ENCODE measurements around the gene BCL2A1. TPM values are rescaled to one million over a fixed set of nuclear protein-coding genes. Genes with fewer than 3 reads are reported as not detected.
"Not testable (repeated sequence)": the region's sequence is repeated elsewhere in the genome, so short reads cannot be mapped to it uniquely, and the experiment has no call there.

Gene BCL2A1
- total RNA-seq, 4 donors from 2014 or later, result 0.97 to 12.6 (median 1.3) TPM; not detected in 1

GRCh38 chr15:79919090-79919748, 51.8 kb downstream of the BCL2A1 start:
- no peak overlapping the region for H3K27ac ChIP-seq
- TF ChIP-seq CTCF (IDR thresholded peaks at IDR 0.05) (no peak), POLR2A (IDR thresholded peaks at IDR 0.05) (no peak)
- H3K4me1 ChIP-seq, result no peaks in the 10 kb centered on the region
- DNase-seq, result no peak
- H3K9me3 ChIP-seq, result peaks cover 0 to 41% of the 10 kb centered on the region in 2 donors
- intact Hi-C loops (cut with DNase I; ENCODE audit: low total_unique reads), result no loop called here
- H3K4me3 ChIP-seq, result no peak overlapping the region
- H3K27me3 ChIP-seq, result no peaks in the 10 kb centered on the region
- no peaks in the 10 kb centered on the region for H3K36me3 ChIP-seq

GRCh38 chr15:79918278-79918677, 52.7 kb downstream of the BCL2A1 start:
- Histone ChIP-seq H3K4me1 (no peaks in the 10 kb centered on the region), H3K27ac (no peak overlapping the region), H3K9me3 (peaks cover 0 to 41% of the 10 kb centered on the region in 2 donors), H3K4me3 (no peak overlapping the region), H3K27me3 (no peaks in the 10 kb centered on the region), H3K36me3 (no peaks in the 10 kb centered on the region)
- intact Hi-C loops (cut with DNase I; ENCODE audit: low total_unique reads), result no loop called here
- TF ChIP-seq CTCF (IDR thresholded peaks at IDR 0.05) (no peak), POLR2A (IDR thresholded peaks at IDR 0.05) (no peak)
- no peak for DNase-seq

DNA sequence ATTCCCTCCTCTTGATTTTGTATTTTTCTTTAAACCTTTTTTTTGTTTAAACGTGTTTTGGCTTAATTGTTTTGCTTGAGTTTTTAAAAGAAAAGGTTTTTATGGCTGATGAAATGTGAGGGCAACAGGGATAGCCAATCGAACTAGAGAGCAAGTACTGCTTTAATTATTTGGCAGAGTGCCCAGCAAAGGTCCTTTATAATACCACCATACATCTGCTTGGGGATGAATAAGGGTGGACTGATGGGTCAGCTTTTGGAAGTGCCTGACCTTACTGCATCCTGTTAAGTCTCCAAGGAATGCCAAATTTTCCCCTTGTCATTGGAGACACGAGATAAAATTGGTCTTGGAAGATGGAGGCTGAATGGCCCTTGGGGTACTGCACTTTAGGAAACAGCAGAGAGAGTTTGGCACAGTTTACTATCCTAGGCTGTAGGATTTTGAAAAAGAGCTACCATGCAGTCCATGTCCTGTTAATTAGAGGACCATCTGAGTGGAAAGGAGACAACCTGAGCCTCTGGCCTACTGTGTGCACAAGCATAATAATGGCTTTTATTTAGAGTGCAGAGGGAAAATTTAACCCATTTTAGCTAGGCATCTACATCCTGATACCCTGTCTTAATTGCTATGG, 54.4 kb downstream of the BCL2A1 start:
- DNase-seq, result no peak
- H3K4me1 ChIP-seq, result no peaks in the 10 kb centered on the region
- H3K27me3 ChIP-seq, result no peaks in the 10 kb centered on the region
- H3K9me3 ChIP-seq, result peaks cover 0 to 41% of the 10 kb centered on the region in 2 donors
- intact Hi-C loops (cut with DNase I; ENCODE audit: low total_unique reads), result no loop called here
- no peaks in the 10 kb centered on the region for H3K36me3 ChIP-seq
- H3K4me3 ChIP-seq, result no peak overlapping the region
- H3K27ac ChIP-seq, result no peak overlapping the region
- TF ChIP-seq POLR2A (IDR thresholded peaks at IDR 0.05) (no peak), CTCF (IDR thresholded peaks at IDR 0.05) (no peak)

GRCh38 chr15:79915776-79916501, 55.1 kb downstream of the BCL2A1 start:
- DNase-seq; intact Hi-C loops (cut with DNase I; ENCODE audit: low total_unique reads); H3K27me3 ChIP-seq; H3K27ac ChIP-seq; H3K4me1 ChIP-seq; H3K36me3 ChIP-seq; H3K4me3 ChIP-seq: not testable (repeated sequence)
- peaks cover 0 to 40% of the 10 kb centered on the region in 2 donors for H3K9me3 ChIP-seq

DNA sequence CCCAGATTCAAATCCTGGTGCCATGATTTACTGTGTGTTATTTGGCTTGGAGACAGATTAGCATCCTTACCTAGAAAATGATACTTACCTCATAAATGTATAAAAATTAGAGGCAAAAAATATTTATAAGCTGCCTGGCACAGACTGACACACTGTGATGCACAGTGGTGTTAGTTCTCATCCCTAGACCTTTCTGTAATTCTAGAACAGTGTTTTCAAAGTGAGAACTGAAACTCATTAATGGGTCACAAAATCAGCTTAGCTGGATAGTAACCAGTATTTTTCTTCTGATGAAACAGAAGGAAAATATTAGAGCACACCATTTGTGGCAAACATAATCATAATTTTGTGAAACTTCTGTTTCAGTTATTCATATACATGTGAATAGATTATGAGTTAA, 56.3 kb downstream of the BCL2A1 start:
- no peak for DNase-seq
- H3K9me3 ChIP-seq, result peaks cover 0 to 30% of the 10 kb centered on the region in 2 donors
- H3K27me3 ChIP-seq, result no peaks in the 10 kb centered on the region
- no peak overlapping the region for H3K27ac ChIP-seq
- no peak overlapping the region for H3K4me3 ChIP-seq
- TF ChIP-seq POLR2A (IDR thresholded peaks at IDR 0.05) (no peak), CTCF (IDR thresholded peaks at IDR 0.05) (no peak)
- no peaks in the 10 kb centered on the region for H3K36me3 ChIP-seq
- intact Hi-C loops (cut with DNase I; ENCODE audit: low total_unique reads), result no loop called here
- H3K4me1 ChIP-seq, result no peaks in the 10 kb centered on the region

Other genes with a start within 250 kb of the BCL2A1 start
- gene MTHFS, start 74.2 kb downstream of the BCL2A1 start, total RNA-seq, result 10 to 100 TPM in 1 of 4 donors, 1 to 10 TPM in 2, not detected in 1; 1.5 to 22.4 (median 7.4) TPM
- 100 to 1,000 TPM; 119 to 452 (median 172) TPM for gene ZFAND6, start 88.5 kb upstream of the BCL2A1 start, total RNA-seq
- 10 to 100 TPM in 2 of 4 donors, 1 to 10 TPM in 2; 5.4 to 29.0 (median 11.2) TPM for gene FAH, start 181.8 kb upstream of the BCL2A1 start, total RNA-seq

Measured in uterus (tissue), 4 donors.